Esophagus muscularis mucosa (tissue), 4 donors: ENCODE results near the gene RRBP1. TPM values are rescaled to one million over a fixed set of nuclear protein-coding genes. Genes with fewer than 3 reads are reported as not detected.

Experiments used
- DNase-seq: peaks from one replicate; pipeline ENCODE4 v3.0.0-alpha.2; 2017; ENCODE audit errors: extremely low spot score
- H3K27ac ChIP-seq, 4 donors: fragments of 200-600 bp; sonication (generic); replicated peaks in 1 of 4; 1 replicate in 3 of 4; 2 replicates in 1 of 4; pipeline ENCODE4 v1.5.1; 2016 to 2019; ENCODE audit warnings: mild to moderate bottlenecking in 1 of 4
- H3K27me3 ChIP-seq, 4 donors: fragments of 200-600 bp; sonication (generic); one replicate each; pipeline versions ENCODE4 v1.5.1 to v1.6.0; 2016 to 2019
- H3K36me3 ChIP-seq, 4 donors: fragments of 200-600 bp; sonication (generic); one replicate each; pipeline ENCODE4 v1.5.1; 2016 to 2019
- H3K4me1 ChIP-seq, 4 donors: fragments of 200-600 bp; sonication (generic); one replicate each; pipeline ENCODE4 v1.5.1; 2016 to 2019
- H3K4me3 ChIP-seq, 4 donors: fragments of 200-600 bp; sonication (generic); 1 replicate in 2 of 4; 2 replicates in 2 of 4; pipeline ENCODE4 v1.5.1; 2016 to 2019; ENCODE audit warnings: mild to moderate bottlenecking in 4 of 4, moderate library complexity in 1 of 4
- H3K9me3 ChIP-seq, 4 donors: fragments of 200-600 bp; sonication (generic); 1 replicate in 3 of 4; 2 replicates in 1 of 4; pipeline ENCODE4 v1.5.1; 2016 to 2019
- CTCF ChIP-seq, 3 experiments: fragments of 200-600 bp in 2 of 3; fragments of 450-650 bp in 1 of 3; sonication (generic) in 2 of 3; IDR thresholded peaks; one replicate each; pipeline ENCODE4 v1.5.1; 2017 to 2019; ENCODE audit warnings: antibody characterized with exemption in 3 of 3, mild to moderate bottlenecking in 2 of 3, moderate library complexity in 1 of 3
- EP300 ChIP-seq: sonication (generic); formaldehyde crosslinking; IDR thresholded peaks from one replicate; pipeline ENCODE4 v1.6.1; 2017; ENCODE audit warnings: antibody characterized with exemption
- POLR2A ChIP-seq: fragments of 450-650 bp; IDR thresholded peaks from one replicate; pipeline ENCODE4 v1.6.1; 2017; ENCODE audit warnings: antibody characterized with exemption, moderate library complexity, mild to moderate bottlenecking, low read depth
- POLR2AphosphoS5 ChIP-seq, 2 donors: sonication (generic); formaldehyde crosslinking; IDR thresholded peaks; one replicate each; pipeline ENCODE4 v1.6.1; 2017; ENCODE audit warnings: antibody characterized with exemption in 2 of 2
- WGBS: methylation state at CpG from one replicate; pipeline ENCODE4 v1.1.5; 2018; 5-methylcytosine and 5-hydroxymethylcytosine counted together
- intact Hi-C: fragments of 100-400 bp; cut with DNase I; formaldehyde crosslinking; loops from one replicate; pipeline ENCODE4 v1.15.1; 2023
- total RNA-seq, 4 donors: library from RNA; depleted of rRNA; stranded (reverse); fragments of >200 nt; gene quantifications; one replicate each; pipeline versions ENCODE4 v1.1.0 to v1.2.1, GENCODE V29; 2016

The RRBP1 gene
- total RNA-seq, 4 donors from 2014 or later: 61.5 to 86.6 (median 65.4) TPM

GRCh38 chr20:17616480-17617211, 65.4 kb downstream of the RRBP1 start:
- H3K27me3 ChIP-seq: no peaks in the 10 kb centered on the region
- H3K9me3 ChIP-seq: no peaks in the 10 kb centered on the region
- peaks cover 41 to 66% (median 63%) of the 10 kb centered on the region in 4 donors for H3K4me1 ChIP-seq
- TF ChIP-seq CTCF (IDR thresholded peaks at IDR 0.05) (no peak), EP300 (no peak), POLR2A (no peak), POLR2AphosphoS5 (IDR thresholded peaks at IDR 0.05) (no peak)
- no peak for DNase-seq
- H3K4me3 ChIP-seq: no peak overlapping the region
- intact Hi-C loops: no loop called here
- H3K36me3 ChIP-seq: peaks cover 25 to 82% (median 72%) of the 10 kb centered on the region in 4 donors
- peak overlapping the region in 2 of 4 donors; percentile 82 for H3K27ac ChIP-seq
- WGBS: 85% methylated on average over 9 of the region's 22 CpGs

GRCh38 chr20:17615645-17616479, 66.2 kb downstream of the RRBP1 start:
- Histone ChIP-seq H3K4me3 (no peak overlapping the region), H3K4me1 (peaks cover 47 to 73% (median 71%) of the 10 kb centered on the region in 4 donors), H3K36me3 (peaks cover 17 to 76% (median 66%) of the 10 kb centered on the region in 4 donors), H3K27ac (peak overlapping the region; percentile 82 to 86 (median 84)), H3K9me3 (no peaks in the 10 kb centered on the region), H3K27me3 (no peaks in the 10 kb centered on the region)
- intact Hi-C loops: loop anchor here (2.0 kb wide), 1 partner anchor 79 kb away; no protein-coding TSS in a partner anchor
- no peak for DNase-seq
- TF ChIP-seq POLR2AphosphoS5 (IDR thresholded peaks at IDR 0.05) (peak in 1 of 2 donors; percentile 13), EP300 (no peak)
- 66% methylated on average over 15 of the region's 22 CpGs for WGBS

- intact Hi-C loops: loop anchor here (2.0 to 5.0 kb wide), 2 partner anchors 38 to 78 kb away; no protein-coding TSS in a partner anchor
- Histone ChIP-seq H3K27me3 (no peaks in the 10 kb centered on the region), H3K9me3 (no peaks in the 10 kb centered on the region), H3K27ac (peak overlapping the region; percentile 82 to 86 (median 84)), H3K36me3 (peaks cover 9 to 72% (median 59%) of the 10 kb centered on the region in 4 donors), H3K4me3 (peak overlapping the region in 3 of 4 donors; percentile 18 to 21 (median 20)), H3K4me1 (peaks cover 54 to 82% (median 79%) of the 10 kb centered on the region in 4 donors)
- no peak for DNase-seq
- WGBS: 53% methylated on average over 15 of the region's 32 CpGs
- no peak for TF ChIP-seq CTCF (IDR thresholded peaks at IDR 0.05)
- peak in 1 of 2 donors; percentile 9 for TF ChIP-seq POLR2AphosphoS5 (IDR thresholded peaks at IDR 0.05)
- no peak for TF ChIP-seq POLR2A
- no peak for TF ChIP-seq EP300
Measured at GRCh38 chr20:17614812-17615644, 67.0 kb downstream of the RRBP1 start.

GRCh38 chr20:17614176-17614811, 67.7 kb downstream of the RRBP1 start:
- Histone ChIP-seq H3K4me3 (peak overlapping the region in 3 of 4 donors; percentile 18 to 21 (median 20)), H3K9me3 (no peaks in the 10 kb centered on the region), H3K4me1 (peaks cover 61 to 89% (median 87%) of the 10 kb centered on the region in 4 donors), H3K27me3 (no peaks in the 10 kb centered on the region), H3K27ac (peak overlapping the region; percentile 82 to 86 (median 84)), H3K36me3 (peaks cover 4 to 72% (median 58%) of the 10 kb centered on the region in 4 donors)
- TF ChIP-seq EP300 (no peak), CTCF (IDR thresholded peaks at IDR 0.05) (no peak), POLR2AphosphoS5 (IDR thresholded peaks at IDR 0.05) (peak; percentile 65 to 68), POLR2A (no peak)
- no peak for DNase-seq
- intact Hi-C loops: loop anchor here (2.0 to 5.0 kb wide), 2 partner anchors 37 to 77 kb away; no protein-coding TSS in a partner anchor
- WGBS: 53% methylated on average over 13 of the region's 20 CpGs
